Superior temporal gyrus (tissue), 1 donor: Measurements from ENCODE around the gene PPCDC.

Experiments used
- DNase-seq: peaks from one replicate; pipeline ENCODE4 v3.0.0-alpha.2; 2016; ENCODE audit errors: extremely low spot score

Gene PPCDC

DNA sequence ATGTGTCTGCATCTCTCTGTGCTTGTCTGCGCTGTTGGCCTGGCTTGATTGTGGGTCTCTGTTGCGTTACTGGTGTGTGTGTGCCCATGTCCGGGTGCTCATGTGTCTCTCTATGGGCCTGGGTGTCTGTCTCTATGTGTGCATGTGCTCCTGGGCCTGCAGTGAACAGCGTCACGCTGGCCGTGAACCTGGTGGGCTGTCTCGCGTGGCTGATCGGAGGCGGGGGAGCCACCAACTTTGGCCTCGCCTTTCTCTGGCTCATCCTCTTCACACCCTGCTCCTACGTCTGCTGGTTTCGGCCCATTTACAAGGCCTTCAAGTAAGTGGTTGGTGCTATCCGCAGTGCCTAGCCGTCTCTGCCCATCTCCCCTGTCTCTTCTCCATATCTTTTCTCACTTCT is 7.0 kb upstream of the PPCDC start:
- DNase-seq, result no peak

DNA sequence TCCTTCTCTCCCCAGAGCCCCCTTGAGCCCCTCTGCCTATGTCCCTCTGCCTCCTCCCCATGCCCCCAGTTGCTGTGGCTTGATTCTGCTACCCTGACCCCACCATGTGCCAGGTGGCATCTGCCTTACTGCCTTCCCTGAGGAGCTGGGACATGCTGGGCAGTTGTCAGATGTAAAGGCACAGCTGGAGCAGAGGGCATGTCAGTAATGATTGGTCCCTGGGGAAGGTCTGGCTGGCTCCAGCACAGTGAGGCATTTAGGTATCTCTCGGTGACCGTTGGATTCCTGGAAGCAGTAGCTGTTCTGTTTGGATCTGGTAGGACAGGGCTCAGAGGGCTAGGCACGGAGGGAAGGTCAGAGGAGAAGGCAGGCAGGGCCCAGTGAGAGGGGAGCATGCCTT is 3.5 kb upstream of the PPCDC start:
- DNase-seq, result no peak

DNA sequence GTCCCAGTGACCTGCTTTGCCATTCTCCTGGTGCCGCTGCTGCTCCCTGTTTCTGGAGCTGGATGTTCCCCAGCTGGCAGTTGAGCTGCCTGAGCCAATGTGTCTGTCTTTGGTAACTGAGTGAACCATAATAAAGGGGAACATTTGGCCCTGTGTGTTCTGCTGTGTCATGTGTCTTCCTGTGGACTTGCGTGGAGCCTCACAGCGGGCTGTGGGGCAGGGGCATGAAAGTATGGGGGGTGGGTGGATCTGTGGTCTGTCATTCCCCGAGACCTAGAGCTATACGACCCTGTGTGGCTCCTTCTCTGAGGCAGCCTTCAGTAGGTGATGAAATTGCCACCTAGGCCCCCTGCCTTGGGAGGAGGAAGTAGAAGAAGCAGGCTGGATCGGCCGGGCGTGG is 2.0 kb upstream of the PPCDC start:
- DNase-seq, result no peak

DNA sequence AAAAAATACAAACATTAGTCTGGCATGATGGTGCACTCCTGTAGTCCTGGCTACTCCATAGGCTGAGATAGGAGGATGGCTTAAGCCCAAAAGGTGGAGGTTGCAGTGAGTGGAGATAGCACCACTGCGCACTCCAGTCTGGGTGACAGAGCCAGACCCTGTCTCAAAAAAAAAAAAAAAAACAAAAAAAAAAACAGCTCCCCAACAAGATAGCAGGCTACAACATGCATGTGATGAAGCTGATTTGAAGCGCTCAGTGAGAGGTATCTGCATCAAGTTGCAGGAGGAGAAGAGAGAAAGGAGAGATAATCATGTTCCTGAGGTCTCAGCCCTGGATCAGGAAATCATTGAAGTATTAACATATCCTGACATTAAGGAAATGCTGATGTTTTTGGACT is 608 bp upstream of the PPCDC start:
- DNase-seq, result no peak

DNA sequence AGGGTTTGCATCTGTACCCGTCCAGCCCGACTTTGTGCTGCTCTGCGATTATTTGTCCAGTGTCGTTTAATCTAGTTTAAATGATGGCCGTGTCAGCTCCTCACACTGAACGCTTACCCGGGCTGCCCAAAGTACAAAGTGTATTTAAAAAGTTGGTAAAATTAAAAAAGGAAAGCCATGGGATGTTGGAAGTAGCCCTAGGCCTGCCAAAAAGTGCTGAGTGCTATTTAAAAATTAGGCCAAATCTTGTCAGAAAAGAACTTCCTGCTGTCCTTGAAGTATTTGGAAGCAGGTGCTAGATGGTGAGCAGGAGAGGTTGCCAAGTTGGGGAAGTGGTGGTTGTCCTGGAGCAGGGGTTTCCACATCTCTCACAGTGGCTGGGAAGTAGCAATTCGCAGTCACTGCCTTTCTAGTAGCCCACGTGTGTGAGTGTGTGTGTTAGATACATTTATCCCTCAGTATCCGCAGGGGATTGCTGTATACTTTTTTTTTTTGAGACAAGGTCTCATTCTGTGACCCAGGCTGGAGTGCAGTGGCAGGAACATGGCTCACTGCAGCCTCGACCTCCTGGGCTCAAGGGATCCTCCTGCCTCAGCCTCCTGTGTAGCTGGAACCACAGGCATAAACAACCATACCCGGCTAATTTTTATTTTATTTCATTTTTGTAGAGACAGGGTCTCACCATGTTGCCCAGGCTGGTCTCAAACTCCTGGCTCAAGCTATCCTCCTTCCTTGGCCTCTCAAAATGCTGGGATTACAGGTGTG is 664 bp downstream of the PPCDC start:
- DNase-seq, result peak; percentile 37

DNA sequence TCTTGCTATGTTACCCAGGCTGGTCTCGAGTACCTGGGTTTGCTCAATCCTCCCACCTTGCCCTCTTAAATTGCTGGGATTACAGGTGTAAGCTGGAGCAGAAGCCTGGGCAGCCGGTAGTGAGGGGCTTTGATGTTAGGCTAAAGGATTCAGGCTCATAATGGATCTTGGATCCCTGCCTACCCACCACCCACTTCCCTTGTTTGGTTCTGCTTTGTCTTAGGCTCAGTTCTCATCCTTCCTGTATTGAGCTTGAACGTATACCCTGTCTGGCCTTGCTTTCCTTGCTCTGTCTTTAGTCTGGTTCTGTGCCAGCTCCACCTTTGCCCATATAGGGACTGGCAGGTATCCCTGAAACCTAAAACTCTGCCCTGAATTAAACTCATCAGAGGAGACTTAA is 1.7 kb downstream of the PPCDC start:
- no peak for DNase-seq

DNA sequence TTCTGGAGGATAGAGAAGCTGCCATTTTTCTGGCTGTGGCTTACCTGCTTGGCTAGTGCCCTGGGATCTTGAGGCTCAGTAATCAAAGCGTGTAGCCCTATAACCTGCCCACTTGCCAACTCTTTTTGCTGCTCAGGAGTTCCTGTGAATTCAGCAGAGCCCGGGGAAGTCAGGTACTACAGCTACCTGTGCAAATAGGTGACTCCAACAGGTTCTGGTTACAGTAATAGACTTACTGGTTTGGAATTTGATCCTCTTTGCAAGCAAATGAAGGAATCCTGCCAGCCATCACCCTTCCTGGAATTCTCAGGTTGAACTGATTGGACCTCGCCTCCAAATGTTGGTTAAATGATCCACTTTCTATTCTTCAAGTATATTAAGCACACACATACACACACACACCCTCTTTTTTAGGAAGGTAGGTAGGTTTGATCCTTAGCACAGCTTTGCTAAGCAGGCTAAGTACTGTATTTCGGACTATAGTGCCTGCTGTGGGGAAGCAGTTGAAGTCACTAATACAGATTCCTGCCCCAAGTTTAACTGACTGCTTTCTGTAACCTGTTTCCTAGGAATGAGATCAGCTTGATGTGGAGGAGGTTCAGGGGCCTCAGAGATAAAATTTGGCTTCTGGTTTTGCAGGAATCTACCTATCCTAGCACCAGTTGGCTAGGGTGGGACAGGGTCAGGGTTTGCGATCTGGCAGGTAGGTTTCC is 2.3 kb downstream of the PPCDC start:
- DNase-seq, result no peak

DNA sequence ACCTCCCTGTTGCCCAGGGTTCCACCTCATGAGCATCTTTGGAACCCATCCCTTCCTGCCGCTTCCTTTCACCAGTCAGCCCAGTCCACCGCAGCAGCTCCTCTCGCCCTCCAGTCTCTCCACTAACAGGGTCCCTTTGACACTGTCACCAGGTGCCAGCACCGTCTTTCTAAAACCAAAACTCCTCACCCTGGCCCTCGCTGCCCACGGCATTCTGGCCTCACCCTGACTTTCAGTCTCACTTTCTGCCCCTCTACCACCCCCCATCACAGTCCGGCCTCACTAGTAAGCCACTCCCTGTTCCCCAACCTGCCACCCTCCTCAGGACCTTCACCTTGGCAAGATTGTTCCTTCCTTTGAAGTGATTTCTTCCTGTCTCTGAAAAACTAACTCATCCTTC is 4.2 kb downstream of the PPCDC start:
- DNase-seq, result no peak

DNA sequence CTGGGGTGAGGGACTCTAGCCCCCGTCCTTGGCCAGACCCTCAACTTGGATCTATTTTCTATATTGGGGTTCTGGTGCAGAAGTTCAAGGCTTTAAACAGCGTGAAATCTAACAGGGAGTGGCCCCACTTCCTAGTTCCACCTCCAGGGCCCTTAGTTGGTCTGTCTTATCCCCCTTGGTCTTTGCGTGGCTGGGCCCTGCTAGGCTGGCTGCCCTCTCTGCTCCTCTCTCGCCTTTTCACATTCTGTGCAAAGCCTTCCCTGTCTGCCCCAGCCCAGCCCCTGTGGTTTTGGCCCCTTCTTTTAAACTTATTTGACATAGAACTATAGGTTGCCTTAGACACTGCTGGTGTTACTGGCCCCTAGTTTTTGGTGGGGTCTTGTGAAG is 5.6 kb downstream of the PPCDC start:
- no peak for DNase-seq

DNA sequence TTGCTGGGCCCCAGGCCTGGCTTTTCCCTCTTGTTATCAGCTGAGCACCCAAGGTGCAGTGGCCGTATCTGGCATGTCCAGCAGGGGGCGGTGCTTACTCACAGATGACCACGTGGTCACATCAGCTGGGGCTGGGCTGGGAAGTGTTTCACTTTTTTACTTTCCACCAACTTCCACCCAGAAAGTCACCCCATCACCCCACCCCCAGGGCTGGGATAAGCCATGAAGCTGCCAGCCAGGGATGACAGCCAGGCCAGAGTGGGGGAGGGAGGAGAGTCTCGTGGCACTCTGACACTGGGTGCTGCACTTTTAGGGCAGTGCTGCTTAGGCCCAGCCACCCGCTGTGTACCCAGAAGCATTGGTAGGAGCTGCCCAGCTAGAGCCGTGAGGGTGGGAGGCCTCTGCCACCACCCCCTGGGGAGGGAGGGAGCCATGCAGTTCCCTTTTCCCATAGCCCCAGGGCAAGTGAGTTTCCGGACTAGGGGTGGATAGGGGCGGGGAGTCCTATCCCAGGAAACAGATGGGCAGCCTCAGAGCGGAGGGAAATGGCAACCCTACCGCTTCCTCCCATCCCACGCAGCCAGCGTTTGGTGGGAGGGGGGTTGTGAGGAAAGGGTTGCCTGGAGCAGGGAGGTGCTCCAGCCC is 6.1 kb downstream of the PPCDC start:
- DNase-seq, result peak; percentile 93

DNA sequence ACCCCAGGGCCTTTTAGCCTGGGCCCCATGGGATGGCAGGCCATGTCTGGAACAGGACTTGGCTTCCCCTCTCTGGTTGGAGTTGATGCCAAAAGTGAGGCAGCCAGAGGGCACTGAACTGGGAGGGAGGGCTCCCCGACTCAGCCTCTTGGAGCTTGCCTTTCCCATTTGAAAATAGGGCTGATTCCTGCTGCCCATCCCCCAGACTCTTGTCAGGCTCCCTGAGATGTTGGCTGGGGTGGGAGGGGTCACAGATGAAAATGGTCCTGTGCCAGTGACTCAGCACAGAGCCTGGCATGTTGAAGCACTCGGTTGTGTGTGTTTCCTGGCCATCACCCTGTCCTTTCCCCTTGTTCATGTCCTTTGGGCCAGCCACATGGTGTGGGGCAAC is 6.6 kb downstream of the PPCDC start:
- DNase-seq, result no peak

DNA sequence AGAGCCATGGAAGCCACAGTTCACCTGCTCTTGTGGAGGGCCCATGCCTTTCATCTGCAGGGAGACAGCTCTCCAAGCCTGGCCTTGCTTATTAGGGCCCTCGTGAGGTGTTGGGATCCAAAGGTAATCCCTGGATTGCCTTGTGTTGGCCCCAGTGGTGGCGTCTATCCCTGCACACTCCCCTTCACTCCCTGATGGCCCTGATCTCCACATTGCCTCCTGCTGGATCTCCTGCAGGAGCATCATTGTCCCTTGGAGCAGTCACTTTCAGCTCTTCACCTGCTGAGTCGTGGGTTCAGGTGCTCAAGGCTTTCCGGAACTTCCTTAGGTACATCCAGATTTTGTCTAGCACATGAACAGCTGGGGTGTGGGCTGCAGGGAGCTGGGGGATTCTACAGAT is 7.0 kb downstream of the PPCDC start:
- no peak for DNase-seq

DNA sequence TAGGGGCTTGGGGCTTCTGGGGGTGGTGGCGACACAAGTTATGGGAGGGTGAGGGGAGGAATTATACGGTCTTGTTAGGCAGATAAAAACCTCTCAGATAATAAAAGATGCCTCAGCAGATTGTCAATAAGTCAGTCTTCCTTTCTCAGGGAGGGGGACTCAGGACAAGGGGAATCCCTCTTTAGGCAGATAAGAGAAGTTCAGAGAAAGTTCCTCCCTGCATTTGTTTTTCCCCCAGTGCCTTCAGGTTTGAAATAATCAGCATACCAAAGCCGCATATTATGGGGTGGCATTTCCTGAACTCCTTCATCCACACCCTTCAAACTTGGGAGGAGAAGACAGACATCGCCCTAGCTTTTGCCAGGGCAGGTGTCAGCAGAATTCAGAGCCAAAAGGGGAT is 8.5 kb downstream of the PPCDC start:
- DNase-seq, result no peak

DNA sequence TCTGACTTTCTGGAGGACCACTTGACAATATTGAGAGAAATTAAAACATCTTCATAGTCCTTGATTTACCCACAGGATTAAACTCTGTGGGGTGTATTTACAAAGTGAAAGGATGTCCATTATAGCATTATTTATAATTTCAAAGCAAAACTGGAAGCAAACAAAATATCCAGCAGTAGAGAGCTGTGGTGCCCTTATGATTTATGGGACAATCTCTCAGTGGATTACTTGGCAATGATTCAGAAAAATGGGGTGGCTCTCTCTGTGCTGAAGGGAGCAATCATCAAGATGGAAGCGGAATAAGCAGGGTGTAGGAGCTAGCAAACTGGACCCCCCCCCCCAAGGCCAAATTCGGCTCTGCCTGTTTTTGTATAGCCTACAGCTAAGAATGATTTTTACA is 9.0 kb downstream of the PPCDC start:
- no peak for DNase-seq

DNA sequence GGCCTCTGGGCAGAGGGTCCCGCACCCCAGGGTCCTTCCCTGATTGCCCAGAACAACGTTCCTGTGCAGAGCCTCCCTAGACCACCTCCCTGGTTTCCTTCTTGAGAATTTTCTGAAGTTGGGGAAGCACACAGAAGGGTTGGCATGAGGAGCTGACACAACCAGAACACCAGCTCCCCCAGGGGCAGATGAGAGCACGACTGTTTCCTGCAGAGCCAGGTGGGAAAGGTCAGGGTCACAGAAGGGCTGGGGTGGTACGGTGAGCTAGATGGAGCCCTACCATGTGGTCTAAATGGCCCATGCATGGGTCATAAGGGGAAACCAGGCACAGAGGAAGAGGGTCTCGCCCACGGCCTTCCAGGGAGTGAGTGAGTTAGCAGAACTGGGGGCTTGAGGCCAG is 10.4 kb downstream of the PPCDC start:
- no peak for DNase-seq

DNA sequence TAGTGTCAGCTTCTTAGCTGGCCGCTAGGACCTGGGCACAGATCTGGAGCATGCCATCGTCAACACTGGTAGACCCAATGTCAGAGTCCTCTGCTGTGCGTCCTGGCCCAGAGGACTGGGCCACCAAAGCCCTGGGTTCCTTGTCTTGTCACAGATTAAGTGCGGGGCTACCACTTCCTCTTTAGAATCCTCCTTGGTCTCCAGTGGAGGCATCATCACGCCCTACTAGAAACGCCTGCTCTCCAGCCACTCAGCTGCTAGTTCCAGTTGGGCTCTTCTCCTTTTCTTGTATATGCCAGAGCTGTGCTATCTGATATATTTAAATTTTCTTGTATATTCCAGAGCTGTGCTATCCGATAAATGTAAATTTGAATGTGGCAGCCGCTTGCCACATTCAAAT is 11.2 kb downstream of the PPCDC start:
- no peak for DNase-seq

DNA sequence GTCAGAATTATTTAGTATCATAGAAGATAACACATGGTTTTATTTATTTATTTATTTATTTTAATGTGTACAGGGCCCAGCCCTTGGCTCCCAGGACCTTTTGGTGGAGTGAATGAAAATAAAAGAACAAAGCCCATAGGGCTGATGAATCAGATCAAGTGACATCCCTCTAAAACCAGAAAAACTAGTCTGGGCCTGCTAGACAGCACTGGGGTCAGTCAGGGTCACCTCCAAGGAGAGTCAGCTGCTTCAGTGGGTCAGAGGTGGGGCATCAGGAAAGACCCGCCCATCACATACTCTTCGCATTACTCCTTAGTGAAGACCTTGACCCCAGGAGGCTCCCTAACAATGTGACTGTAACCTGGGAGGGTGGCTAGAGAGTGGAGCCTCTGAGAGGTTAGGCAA is 12.8 kb downstream of the PPCDC start:
- no peak for DNase-seq

DNA sequence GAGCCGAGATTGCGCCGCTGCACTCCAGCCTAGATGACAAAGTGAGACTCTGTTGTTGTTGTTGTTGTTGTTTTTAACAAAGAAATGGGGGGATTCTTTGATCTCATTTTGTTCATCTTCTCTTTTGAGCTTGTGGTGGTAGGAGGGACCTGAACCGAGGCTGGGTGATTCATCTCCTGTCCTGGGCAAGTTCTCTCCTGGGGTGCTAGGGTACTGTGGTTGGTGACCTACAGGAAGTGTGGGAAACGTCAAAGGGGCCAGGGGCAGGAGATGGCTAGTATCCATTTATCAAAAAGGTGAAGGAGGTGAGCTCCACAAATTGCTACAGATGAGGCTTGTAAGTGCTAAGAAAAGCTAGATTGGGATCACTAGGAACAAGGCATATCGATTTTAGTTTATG is 14.3 kb downstream of the PPCDC start:
- DNase-seq, result no peak

DNA sequence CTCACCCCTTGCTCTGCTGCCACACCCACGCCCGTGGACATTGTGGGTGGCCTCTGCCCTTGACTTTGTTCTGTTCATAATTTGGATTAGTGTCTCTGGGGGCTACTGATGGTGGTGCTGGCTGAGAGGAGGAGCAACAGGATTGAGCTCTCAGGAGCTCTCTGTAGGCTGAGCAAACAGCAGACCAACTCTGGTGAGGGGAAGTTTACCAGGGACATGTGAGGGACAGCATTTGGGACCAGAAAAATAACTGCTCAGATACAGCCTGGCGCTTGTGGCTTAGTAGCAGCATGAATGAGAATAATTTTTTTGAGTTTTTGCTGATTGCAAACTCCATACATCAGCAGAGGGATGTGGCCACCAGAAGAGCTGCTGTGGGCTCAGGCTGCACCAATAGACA is 14.8 kb downstream of the PPCDC start:
- DNase-seq, result no peak

DNA sequence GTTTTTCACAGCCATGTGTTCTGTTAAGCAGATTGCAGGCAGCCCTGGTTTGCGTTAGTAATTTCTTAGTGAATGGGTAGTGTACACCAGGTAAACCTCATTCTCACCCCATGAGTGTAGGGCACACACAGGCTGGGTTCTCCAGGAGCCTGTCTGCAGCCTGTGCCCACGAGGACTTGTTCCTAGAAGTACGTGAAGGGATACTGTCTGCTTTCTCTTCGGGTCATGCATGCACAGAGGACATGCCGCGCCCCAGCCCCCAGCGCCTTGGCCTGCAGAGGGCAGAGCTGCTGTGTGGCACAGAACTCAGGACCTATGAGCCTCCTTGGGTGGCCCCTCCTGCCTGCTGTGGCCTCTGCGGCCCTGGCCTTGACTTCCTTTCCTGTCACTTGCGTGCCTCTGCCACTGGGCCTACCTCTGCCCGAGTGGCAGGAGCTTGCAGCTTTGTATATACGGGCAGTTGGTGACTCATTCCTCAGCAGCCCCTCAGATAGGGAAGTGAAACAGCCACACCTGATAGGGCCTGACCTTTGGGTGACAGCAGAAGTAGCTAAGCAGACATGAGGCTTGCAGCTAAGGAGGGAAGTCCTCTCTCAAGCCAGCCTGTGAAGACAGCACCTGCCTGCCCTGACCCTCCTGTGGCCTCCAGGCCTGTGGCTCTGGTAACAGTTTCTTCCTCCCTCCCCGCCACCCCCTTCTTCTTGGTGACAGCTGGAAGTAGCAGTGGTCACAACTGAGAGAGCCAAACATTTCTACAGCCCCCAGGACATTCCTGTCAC is 19.5 kb downstream of the PPCDC start:
- DNase-seq, result peak; percentile 45

DNA sequence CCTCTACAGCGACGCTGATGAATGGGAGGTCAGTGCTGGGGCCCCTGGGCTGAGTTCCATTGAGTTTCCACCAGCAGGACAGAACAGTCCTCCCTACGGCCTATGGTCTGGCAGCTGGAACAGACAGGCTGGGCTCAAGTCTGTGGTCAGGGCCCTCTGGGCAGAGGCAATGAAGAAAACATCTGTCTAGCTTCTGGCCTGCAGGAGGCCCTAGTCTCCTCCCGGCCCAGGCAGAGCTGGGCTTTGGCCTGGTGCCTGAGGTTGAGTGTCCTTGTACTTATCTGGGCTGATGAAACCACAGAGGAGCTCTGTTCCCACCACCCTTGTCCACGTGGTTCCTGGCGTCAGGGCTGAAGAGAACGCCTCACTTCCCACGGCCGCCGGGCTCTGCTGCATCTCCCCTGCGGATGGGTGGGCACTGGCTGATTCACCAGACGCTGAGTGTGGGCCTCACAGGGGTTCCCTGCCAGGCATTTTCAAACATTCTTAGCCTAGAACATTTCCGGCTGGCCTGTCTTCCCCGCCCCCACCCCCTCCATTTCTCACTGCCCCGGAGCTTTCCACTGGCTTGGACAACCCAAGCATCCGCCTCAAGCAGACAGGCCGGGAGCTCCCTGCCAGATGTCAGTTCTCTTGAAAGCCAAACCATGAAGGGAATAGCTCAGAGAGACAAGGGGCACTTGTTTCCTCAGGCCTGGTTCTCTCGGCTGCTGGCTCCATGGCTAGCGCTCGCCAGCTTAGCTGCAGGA is 20.3 kb downstream of the PPCDC start:
- DNase-seq, result peak; percentile 95
